HG03469 (cell line): ENCODE data around the gene PFKFB2.

ENCODE experiments used
- ATAC-seq: cut with Tn5 transposase; IDR thresholded peaks from one replicate; pipeline ENCODE4 v1.9.1; 2021; ENCODE audit warnings: mild to moderate bottlenecking, moderate library complexity, moderate number of reproducible peaks; ENCODE audit not compliant: unreplicated experiment

PFKFB2 gene

DNA sequence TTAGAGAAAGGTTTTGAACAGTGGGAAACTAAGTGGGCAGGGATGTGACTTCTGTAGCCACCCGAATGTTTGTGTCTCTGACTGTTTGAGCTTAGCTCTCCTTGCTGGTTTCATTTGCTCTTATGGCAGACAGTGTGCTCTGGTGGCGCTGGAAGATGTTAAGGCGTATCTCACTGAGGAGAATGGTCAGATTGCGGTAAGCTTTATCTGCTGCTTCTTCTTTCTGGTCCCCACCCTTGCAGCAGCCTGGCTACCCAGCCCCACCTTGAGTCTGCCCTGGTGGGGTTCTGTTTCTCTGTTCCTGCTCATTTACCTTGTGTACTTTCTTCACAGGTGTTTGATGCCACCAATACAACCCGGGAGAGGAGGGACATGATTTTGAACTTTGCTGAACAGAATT, 9.9 kb downstream of the PFKFB2 start:
- no peak for ATAC-seq

DNA sequence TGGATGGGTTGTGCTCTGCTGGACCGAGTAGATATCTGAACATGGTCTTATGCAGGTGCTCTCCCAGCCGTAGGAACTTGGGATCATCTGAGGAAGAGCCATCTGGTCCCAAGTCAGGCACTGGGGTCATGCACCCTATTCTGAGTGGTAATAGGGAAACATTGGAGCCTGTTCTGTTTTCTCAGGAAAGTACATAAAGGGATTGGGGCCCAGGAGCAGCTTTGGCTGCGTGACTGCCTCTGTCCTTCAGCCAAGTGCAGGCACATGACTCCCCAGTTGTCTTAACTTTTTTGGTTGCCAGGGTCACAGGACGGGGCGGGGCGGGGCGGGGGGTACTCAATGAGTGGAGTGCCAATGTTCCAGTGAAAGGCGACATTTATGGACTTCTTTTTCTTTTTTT, 11.5 kb downstream of the PFKFB2 start:
- ATAC-seq = no peak

DNA sequence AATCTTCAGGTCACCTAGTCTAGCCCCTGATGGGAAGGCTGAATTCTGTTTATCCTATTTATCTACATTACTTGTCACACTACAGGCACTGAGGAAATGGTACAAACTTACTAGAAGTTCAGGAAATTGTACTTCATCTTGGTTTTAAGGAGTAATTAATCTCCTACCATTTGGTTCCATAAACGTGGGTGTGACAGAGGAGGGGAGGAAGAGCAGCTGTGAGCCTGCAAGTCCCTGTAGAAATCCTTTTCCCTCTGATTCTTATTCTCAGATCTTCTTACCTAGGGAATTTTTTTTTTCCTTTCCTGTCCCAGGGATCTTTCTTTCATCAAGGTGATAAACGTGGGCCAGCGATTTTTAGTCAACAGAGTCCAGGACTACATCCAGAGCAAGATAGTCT, 14.1 kb downstream of the PFKFB2 start:
- ATAC-seq = no peak

DNA sequence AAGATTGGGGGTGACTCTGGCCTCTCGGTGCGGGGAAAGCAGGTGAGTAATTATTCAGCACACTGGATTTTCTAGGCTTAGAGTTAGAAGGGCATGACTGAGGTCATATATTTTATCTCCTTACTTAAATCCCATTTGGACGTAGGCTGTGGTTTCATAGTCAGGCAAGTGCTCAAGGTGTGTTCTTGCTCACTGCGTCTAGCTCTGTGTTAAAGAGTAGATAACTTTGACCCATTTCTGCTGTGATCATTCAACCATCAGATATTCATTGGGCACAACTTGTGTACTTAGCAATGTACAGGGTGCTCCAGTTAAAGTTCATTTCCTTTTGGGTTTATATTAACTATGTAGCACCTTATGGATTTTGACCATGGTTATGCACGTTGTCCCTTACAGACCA, 14.6 kb downstream of the PFKFB2 start:
- ATAC-seq = no peak

DNA sequence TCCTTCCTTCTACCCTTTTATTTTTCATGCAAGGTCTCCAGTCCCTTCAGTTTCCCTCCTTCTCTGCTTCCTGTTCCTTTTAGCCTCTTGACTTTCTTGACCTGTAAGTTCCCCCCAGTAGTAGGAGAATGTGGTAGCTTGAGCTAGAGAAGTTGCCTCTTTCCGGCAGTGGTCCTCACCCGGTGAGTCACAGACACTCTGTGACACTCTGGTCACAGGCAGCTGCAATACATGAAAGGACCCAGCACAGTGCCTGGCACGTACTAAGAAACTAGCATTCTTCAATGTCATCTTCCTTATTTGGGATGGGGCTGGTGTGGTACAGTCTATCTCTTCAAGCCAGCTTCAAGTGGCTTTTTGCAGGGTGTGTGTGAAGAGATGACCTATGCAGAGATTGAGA, 16.0 kb downstream of the PFKFB2 start:
- no peak for ATAC-seq

DNA sequence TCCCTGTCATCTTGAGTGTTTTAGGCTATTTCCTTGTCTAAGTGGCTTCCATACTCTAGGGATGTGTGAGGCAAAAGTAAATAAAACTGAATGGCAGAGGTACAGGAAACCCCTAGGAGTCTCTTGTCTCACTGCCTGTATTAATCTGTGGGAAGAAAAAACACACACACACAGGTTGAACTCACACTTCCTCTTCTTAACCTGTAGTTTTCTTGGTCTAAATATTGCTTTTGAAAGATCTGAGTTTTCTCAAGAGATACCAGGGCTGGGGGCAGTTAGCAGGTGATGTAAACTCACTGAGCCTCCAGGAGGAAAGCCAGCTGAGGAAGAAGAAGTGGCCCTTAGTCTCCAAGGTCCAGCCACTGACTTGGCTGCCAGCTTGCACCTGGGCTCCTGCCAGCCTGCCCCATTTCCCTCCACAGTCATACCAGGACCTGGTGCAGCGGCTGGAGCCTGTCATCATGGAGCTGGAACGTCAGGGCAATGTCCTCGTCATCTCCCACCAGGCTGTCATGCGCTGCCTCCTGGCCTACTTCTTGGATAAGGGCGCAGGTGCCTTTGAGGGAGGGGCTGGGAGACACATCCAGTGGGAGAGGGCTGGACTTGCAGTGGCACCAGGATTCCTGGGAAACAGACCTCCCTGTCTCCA, 16.9 kb downstream of the PFKFB2 start:
- ATAC-seq = no peak

DNA sequence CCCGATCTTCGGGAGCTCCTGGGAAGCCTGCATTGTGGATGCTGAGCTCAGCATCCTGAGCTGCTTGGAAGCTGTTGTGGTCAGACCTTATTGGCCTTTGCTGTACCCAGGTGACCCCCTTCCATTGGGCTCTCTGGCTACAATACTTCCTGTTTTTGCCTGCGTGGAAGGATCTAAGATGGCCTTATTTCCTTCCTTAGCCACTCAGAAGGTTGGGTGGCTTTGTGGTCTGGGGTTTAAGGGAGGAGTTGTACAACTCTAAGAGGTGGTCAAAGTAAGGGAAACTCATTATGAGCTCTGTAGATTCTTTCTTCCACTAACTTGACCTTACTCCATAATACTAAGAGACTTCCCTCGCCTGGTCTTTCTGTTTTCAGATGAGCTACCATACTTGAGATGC, 17.7 kb downstream of the PFKFB2 start:
- ATAC-seq = no peak

DNA sequence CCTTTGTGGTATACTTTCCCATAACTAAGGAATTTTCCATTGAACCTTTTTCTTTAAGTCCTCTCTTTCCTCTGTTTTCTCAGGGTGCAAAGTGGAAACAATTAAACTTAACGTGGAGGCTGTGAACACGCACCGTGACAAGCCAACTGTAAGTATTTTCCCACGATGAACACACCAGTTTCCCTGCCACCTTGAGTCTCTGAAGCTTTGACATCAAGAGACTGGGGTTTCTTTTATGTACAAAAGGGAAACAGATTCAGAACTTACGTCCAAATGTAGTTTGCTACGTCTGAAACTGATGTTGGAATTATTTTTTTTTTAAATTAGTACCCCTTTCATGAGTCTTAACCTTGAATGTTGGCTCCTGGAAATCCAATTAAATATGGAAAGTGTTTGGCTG, 18.4 kb downstream of the PFKFB2 start:
- no peak for ATAC-seq

DNA sequence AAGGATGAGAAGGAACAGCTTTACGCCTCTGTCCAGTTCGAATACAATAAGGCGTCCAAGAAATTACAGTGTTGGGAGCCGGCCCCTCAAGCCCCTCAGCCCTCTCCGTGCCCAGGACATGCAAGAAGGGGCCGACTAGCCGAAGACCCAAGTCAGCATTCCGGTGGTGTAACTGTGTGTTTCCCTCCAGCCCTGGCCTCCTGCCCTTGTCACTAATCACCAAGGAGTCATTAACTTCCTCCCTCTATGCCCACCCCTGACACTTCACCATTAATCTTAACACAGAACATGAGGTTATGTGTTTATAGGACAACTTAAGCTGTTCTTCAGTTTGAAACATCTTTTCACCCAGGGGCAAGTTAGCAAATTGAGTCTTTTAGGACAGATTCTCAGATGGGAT, 19.2 kb downstream of the PFKFB2 start:
- no peak for ATAC-seq

DNA sequence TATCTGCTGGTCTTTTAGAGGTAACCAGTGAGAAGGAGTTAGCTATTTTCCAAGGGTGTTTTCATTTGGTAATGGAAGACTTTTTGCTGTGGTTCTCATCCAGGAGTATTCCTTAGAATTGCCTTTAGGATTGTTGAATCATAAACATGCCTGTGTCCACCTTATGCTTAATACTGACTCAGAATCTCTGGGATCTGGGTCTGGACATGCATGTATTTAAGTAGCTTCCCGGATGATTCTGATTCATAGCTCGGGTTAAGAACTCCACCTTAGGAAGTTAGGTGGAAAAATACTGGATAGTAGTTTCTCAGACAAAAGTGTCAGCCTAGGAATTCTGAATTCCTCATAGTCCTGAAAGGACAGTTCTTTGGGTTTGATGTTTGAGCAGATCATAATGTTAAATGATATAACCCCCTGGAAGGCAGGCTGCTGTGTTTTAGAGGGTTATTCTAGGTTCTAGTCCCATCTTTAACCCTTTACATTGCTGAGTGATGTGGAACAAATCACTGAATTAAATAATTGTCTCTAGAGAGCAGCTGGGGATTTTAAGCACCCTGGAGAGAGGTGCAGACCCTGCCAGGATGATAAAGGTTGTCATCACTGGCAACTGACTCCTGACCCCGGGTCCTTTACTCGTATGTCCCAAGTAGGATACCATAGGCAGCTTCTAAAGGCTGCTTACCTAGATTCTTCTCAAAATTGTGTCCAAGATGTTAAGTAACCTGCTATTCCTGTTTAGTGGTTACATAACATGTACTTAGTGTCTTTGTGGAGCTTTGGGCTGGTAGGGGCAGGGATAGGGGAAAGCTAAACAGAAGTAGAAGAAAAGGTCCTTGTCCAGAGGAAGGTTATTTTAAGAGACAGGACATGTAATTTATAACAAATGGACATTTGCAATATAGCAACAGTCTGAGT, 21.1 kb downstream of the PFKFB2 start:
- ATAC-seq = no peak

DNA sequence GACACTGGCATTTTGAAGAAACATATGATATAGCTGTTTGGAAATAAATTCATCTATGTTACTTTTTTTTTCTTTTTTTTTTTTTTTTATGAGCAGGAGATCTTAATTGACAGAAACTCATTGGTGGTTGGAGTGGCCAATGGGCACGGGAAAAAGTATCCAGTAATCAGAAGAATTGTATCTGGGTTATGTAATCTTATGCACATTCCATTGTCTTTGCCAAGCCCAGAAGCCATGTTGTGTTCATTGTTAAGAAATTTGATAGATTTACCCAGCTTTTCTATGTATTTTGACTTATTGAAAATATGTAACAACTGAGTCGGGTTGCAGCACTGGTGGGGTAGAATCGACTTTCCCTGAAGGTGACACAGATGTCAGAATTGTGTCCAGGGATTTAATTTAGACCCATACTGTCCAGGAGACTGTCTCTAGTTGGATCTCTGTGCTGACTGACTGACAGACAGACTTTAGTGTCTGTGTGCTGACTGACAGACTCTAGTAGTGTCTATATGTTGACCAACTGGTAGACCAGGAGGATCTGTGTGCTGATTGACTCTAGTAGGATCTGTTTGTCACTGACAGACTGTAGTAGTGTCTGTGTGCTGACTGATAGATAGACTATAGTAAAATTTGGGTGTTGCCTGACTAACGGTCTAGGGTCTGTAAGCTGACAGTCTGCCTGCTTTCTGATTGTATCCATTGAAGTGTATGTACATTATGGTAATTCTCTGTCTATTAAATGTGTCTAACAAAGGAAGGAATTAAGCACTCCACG, 23.3 kb downstream of the PFKFB2 start:
- no peak for ATAC-seq

DNA sequence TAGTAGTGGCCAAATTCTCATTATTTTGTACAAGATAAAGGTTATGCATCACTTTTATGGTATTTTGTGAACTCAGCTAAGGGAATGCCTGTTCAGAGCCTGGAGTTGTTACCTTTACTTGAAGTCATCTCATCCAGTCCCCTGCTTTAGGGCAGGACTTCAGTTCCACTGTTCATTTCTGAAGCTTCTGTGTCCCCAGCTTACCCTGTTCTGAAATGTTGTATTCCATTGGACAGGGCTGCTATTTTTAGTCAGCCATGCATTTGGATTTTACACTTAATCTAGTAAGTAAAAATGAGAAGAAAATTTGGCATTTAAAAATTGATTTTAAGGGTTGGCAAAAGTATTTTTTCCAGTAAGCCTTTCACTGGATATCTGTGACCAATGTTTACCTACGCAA, 23.9 kb downstream of the PFKFB2 start:
- ATAC-seq = no peak

DNA sequence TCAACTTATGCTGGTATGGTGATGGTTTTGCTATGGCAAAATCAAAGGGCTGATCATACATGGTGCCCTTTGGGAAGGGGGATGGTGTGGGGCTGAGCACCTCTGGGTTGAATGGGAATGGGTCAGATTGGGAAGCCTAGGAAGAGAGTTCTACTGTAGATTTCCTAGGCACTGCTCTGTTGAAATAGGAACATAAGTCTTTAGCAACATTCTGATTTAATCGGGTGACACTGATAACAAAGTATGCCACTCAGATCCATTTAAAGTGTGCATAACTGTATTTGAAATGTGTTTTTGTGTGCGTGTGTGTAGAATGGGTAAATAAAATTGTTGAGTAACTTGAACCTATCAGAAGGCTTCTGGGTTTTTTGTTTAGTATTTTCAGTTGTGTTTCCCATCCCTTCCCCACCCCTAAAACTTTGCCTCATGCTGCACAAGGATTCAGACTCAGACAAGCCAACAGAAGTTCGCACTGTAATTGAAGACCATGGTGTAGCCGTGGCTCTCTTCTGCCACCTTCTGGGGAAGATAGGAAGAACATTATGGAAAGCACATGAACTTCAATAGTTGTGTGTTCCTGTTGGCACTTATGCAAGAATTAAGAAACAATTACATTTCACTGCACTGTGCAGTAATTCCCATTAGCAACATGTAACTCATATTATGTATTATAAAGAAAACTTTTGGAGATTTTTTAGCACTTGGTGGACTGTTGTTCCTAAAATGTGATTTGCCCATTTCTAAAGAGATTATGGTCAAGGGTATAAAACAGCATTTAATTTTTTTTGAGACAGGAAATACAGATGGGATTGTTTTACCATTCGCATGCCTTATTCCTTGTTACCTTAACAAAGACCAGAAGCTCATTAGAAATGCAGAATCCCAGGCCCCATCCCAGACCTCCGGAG, 24.6 kb downstream of the PFKFB2 start:
- ATAC-seq = no peak

DNA sequence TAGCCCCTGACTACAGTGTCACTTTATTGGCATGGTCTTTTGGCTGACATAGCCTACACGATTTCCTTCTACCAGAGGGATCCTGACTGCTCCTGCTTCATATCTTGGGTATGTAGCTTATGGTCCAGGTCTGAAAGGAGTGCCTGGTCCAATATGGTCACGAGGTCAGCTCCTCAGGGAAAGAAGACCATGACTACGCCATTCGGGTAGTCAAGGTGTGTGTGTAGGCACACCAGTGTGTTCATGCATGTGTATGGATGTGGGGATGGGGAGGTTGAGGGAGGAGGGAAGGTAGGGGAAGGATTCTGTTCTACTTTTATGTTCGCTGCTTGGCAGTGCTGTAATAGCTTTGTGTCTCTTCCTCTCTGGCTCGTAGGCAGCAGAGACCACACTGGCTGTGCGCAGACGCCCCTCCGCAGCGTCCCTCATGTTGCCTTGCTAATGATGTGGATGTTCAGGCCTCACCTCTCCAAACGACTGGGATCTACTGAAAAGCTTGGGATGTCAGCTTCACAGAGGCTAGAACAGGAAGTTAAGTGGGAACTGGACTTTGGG, 25.6 kb downstream of the PFKFB2 start:
- ATAC-seq = no peak

DNA sequence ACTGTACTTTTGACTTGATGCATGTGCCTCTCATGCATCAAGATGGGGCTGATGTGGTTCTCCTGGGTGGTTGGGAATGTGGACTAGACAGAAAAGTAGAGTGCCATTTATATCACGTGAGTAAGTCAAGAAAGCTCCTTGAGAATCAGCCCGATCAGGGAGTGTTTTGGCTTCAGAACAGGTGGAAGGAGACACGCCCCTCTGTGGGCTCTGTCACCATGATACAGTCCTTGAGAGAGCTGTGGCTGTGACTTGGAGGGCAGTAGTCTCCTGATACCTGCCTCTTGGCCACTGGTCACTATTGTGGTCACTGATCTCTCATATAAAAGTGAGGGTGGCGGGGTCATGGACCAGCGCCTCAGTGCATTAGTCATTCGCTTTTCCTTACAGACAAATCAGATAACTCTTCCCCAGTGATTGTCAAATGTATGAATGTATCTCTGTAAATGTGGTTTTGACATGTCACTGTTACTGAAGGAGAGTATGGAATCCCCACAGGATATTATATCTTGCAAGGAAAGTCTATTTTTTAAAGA, 26.7 kb downstream of the PFKFB2 start:
- no peak for ATAC-seq

DNA sequence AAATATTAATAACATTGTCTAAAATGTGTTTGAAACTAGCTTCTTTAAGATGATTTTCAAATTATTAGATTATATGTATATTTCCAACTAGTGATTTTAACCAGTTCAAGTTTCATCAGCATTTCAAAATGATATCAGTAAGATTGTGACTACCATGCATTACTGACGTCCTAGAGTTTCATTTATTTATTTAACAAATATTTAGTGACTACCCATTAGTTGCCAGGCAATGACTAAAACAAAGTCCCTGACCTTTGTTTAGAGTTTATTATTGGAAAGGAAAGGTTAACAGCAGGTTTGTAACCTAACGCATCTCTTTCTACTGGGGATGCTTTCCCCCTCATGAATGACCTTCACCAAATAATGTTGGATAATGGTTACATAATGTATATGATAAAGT, 28.0 kb downstream of the PFKFB2 start:
- ATAC-seq = no peak

DNA sequence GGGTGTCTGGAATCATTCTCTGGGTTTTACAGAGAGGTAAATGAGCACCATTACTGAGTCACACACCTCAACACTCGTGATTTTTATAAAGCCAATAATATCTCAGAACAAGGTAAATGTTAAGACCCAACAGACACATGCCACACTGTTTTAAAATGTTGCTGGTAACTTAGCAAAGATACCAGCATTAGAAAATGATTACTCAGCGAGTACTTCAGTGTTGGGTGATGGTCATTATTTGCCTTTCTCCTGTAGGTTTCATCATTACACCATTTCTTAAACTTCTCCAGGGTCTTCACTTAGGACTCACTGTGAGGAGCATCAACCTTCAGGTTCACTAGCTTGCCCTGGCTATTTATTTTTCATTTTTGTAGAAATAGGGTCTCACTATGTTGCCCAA, 28.7 kb downstream of the PFKFB2 start:
- ATAC-seq = no peak

DNA sequence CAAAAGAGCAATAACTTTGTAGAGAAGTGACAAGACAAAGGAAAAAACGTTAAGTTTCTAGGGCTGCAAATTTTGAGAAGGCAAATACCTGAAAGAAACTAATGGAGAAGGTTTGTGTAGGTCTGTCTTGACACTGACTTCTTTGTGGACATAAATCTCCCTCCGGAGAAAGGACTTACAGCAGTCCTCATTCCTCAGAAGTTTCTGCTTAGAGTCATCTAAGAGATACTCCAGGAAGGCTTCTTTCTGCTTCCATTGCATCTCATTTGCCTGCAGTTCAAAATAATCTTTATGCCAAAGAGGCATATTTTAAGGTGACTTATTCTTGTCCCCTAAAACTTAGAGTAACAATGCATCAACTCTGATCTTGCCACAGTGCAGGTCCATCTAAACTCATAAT, 31.2 kb downstream of the PFKFB2 start:
- no peak for ATAC-seq

DNA sequence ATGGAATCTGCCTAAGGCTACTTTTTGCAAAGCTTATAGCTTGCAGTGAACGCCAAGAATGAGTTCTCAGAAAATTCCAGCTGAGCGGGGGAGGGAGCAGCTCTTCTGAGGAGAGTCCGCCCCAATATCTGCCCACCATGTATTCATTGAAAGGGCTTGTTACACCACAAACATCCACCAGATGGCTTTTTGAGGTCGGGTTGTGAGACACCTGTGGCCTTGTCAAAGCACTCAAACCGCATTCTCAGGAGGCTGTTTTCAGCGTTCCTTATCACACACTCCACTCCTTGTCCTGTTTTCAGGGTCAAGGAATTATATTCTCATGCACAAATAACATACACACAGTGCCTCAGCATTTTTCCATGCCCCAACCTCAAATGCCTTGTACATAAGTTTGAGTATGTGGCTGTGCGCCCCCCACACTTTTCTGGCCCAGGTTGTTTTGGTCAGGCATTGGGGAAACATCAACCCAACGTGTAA, 31.7 kb downstream of the PFKFB2 start:
- ATAC-seq = no peak

DNA sequence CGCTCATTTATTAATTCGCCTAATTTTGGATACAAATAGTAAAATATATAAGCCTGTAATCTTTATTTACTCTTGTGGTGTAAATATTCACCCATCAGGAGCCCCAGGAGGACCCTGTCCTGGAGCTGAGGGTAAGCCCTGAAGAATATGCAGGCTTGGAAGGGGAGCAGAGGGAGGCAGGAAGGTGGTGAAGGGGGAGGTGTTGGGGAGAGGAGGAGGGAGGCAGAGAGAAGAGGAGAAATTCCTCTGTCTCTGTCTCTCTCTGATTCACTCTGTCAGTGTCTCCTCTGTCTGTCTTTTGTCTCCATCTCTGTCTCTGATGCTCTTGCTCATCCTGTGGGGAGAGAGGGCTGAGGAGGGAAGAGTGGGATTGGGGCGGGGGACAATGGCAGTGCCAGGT, 32.8 kb downstream of the PFKFB2 start:
- ATAC-seq = no peak
